C1 segment of cervical spinal cord (tissue), 14 donors: ENCODE data around the gene PRPF6.
A peak's percentile ranks its signal among the peaks of the same experiment; 100 is the strongest.

Experiments
- DNase-seq, 14 donors: peaks; one replicate each; lab custom pipeline; 2025; lab: John Stamatoyannopoulos, UW

The PRPF6 gene

GRCh38 chr20:64074184-64074789, 93.4 kb downstream of the PRPF6 start:
- DNase-seq, result no peak

GRCh38 chr20:64074963-64075362, 94.0 kb downstream of the PRPF6 start:
- DNase-seq, result no peak

- DNase-seq, result no peak
Measured at GRCh38 chr20:64075556-64075955, 94.6 kb downstream of the PRPF6 start.

DNA sequence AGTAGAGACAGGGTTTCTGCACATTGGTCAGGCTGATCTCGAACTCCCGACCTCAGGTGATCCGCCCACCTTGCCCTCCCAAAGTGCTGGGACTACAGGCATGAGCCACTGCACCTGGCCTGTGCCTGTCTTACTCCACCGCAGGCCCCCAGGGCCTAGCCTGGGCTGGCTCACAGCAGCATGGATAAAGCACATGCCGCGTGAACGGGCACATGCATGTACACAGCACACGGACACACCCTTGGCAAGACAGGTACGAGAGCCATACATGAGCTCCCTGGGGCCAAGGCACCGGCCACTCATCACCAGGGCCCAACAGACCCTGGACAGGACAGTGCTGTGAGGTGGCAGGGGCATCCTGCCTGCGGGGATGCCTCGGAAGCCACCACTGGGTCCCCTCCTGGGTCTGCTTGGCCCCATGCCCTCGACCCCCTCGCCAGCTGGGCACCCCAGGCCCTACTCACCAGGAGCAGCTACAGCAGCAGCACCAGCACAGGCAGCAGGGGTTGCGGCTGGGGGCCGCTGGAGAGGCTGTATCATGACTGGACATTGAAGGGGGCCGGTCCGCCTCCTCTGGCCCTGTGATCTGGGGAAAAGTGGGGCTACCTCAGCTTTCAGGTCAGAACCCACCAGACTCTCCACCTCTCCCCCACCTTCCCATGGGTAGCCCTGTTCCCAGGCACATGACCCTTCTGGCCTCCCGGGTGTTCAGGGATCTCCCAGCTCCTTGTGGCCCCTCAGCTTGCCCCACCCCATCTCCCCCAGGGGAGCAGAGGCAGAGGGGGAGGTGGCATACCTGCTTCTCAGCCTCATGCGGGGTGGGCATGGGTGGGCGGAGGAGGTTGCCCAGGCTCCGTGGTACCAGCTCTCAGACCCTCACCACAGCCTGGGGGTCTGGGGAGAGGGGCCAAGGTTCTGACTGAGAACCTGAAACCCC, 95.4 kb downstream of the PRPF6 start:
- DNase-seq, result no peak

GRCh38 chr20:64077094-64077493, 96.2 kb downstream of the PRPF6 start:
- DNase-seq, result peak in 4 of 14 donors; percentile 19 to 54 (median 32)

DNA sequence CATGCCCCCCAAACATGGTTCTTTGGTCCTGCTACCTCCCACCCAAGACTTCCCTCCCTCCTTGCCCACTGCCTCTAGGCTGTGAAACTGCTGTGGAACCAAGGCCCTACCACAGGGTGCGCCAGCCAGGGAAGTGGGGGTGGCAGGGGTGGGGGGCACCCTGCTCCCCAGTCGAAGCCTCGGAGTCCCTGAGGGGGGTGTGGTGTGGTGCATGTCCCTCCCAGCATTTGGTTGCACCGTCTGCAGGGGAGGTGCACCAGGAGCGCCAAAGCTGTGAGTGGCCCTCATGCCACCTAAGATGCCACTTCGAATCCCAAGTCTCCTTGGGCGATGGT, 96.6 kb downstream of the PRPF6 start:
- no peak for DNase-seq

DNA sequence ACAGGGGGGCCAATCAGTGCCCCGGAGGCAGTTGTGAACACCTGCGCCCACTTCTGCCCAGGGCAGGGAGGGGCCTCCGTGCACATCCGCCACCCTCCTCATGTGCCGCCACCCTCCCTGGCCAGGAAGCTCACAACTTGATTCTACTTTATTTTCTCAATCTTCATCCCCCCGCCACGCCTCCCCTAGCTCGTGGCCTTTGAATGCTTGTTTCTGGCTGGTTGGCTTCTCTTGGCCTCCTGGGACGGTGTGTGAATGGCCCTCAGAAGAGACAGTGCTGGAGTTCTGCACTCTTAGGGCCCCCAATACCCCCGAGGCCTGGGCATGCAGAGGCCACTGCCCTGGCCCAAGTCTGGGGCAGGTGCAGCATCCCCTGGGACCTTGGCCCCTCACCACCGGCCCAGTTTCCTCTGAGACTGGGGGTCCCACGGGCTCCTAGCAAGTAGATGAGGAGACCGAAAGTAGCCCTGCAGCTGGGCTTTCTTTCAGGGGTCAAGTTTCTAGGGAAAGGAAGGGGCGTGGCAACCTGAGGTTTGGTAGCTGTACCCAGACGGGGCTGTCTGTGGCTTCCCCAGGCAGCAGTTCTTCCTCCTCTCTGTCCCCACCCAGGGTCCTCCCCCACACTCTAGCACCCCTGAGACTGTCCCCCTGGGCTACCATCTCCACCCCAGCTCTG, 97.1 kb downstream of the PRPF6 start:
- peak in 2 of 14 donors; percentile 25 to 39 for DNase-seq

DNA sequence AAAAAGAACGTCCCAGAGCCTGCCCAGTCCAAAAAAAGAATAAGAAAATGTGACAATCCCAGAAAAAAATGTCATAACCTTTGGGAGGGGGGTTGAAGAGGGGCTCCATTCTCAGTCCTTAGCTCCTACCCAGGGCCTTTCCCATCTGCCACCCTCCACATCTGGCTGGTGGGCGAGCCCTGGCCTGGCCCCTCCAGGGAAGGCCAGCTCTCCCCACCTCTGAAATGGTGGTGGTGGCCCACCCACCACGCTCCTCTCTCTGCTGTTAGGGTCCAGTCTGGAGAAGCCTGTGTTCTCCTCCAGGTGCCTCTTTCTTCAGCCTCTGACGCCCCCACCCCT, 98.0 kb downstream of the PRPF6 start:
- no peak for DNase-seq

DNA sequence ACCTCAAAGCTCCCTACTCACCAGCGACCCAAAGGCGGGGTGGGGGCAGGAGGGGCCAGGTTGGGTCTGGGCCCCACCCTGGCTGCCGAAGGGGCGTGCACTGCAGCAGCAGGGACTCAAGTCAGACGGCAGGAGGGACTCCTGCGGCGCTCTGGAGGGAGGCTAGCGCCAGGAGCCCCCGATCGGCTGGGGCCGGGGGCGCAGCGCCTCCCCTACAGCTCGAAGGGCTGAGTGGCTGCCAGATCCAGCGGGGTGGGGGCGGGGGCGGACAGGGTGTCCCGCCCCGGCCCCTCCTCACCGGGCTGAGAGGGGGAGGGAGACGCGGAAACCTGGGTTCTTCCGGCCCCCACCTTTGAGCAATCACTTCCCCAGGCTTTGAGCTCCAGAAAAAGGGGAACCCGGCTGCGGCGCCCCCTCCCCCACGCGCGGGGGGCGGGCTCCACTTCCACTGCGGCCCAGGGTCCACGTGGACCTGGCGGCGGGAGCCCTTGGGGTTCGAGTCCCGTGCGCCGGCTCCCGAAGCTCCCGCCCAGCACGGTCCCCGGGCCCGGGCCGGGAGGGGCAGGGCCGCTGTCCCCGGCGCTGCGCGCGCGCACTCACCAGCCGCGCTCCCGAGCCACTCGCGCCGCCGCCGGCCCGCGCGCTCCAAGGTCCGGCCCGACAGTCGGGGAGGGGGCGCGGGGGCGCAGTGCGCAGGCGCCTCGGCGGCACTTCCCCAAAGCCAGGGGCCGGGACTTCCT, 98.5 kb downstream of the PRPF6 start, which contains the start of gene RGS19:
RGS19 (minus strand) TSS at position 246 of the 740 bp plus-strand sequence. CDS start 2,632 bp downstream, outside the sequence.
- DNase-seq, result peak in 12 of 14 donors; percentile 25 to 84 (median 71)

GRCh38 chr20:64080013-64080812, 99.3 kb downstream of the PRPF6 start, which contains the start of gene OPRL1:
Gene OPRL1, plus strand, starts transcription at chr20:64080082. Its CDS starts 12,639 bp downstream, at chr20:64092721.
- no peak for DNase-seq

GRCh38 chr20:64080813-64081623, 100.1 kb downstream of the PRPF6 start:
- DNase-seq, result no peak

- no peak for DNase-seq
Measured at GRCh38 chr20:64081624-64081964, 100.7 kb downstream of the PRPF6 start.

- peak in 1 of 14 donors; percentile 11 for DNase-seq
Measured at GRCh38 chr20:64082126-64082731, 101.3 kb downstream of the PRPF6 start.
